Measurements from ENCODE around the gene NHEJ1. TPM values are rescaled to one million over a fixed set of nuclear protein-coding genes. Genes with fewer than 3 reads are reported as not detected.

NHEJ1 gene
- total RNA-seq, 4 donors from 2014 or later, result 13.8 to 23.2 (median 17.5) TPM

DNA sequence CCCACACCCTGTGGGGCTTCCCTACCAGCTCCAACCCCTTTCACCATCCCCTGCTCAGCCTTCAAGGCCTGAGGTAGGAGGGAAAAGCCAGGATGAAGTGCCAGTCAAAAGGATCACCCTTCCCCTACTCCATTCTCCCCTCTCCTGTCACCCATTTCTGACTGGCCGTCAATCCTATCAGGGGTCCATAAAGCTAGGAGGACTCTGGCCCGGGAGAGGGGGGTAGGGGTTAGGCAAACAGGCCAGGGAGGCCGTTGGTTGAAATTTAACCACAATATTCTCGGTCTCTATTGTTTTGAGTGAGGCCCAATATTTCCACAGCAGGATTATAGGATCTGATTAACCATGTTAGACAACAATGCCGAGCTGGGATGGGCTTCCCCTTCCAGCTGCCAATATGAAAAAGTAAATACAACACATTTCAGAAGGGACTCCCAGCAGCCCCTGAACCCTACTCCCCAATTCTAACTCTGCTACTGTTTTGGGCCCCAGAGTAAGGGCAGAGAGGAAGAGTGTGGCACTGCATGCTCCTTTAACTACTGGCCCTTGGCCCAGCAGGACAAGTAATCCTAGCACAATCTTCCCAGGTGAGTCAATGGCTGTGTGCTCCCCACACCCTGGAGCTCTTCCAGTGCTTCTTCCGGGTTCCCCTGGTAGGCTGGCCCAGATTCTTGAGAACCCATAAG, 89.3 kb downstream of the NHEJ1 start:
- no peak for ATAC-seq (ENCODE audit: low FRiP score)
- DNase-seq (ENCODE audit: low spot score), result no peak
- TF ChIP-seq, protein P1, sequence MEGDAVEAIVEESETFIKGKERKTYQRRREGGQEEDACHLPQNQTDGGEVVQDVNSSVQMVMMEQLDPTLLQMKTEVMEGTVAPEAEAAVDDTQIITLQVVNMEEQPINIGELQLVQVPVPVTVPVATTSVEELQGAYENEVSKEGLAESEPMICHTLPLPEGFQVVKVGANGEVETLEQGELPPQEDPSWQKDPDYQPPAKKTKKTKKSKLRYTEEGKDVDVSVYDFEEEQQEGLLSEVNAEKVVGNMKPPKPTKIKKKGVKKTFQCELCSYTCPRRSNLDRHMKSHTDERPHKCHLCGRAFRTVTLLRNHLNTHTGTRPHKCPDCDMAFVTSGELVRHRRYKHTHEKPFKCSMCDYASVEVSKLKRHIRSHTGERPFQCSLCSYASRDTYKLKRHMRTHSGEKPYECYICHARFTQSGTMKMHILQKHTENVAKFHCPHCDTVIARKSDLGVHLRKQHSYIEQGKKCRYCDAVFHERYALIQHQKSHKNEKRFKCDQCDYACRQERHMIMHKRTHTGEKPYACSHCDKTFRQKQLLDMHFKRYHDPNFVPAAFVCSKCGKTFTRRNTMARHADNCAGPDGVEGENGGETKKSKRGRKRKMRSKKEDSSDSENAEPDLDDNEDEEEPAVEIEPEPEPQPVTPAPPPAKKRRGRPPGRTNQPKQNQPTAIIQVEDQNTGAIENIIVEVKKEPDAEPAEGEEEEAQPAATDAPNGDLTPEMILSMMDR (IDR thresholded peaks at IDR 0.05), result no peak

DNA sequence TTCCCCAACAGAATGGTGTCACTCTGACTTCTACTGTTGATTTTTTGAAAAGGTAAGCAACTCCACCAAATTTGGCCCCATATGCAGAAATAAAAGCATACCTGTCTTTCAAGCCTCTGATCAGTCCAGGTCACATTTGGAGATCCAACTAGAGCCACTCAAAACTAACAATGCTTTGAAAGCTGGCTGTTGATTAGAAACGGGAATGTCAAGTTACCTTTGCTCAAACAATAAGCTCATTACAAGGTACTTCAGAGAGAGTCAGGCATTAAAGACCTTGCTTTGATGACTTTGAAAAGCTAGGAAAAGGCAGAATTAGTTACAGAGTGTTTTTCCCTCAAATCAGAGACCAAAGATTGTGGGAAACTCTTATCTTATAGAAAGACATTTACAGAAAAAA, 95.1 kb downstream of the NHEJ1 start:
- TF ChIP-seq, protein P1 (IDR thresholded peaks at IDR 0.05), result no peak
- ATAC-seq (ENCODE audit: low FRiP score) (no peak), DNase-seq (ENCODE audit: low spot score) (no peak)

DNA sequence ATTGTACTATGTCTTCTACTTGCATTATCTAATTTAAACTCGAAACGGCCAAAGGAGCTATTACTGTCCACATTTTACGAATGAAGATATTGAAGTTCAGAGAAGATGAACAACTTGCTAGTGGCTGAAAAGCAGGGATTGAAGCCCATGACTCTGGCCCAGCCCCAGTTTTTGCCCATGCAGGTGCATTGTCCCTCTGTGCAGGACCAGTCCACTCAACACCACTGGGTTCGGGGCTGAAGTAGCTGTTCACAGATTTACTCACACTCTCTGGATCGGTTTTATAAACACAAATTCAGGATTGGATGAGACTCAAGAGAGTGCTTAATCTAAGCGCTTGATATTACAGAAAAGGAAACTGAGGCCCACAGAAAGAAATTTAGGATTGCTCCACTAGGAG, 98.5 kb downstream of the NHEJ1 start:
- TF ChIP-seq, protein P1 (IDR thresholded peaks at IDR 0.05), result no peak
- ATAC-seq (ENCODE audit: low FRiP score) (no peak), DNase-seq (ENCODE audit: low spot score) (no peak)

DNA sequence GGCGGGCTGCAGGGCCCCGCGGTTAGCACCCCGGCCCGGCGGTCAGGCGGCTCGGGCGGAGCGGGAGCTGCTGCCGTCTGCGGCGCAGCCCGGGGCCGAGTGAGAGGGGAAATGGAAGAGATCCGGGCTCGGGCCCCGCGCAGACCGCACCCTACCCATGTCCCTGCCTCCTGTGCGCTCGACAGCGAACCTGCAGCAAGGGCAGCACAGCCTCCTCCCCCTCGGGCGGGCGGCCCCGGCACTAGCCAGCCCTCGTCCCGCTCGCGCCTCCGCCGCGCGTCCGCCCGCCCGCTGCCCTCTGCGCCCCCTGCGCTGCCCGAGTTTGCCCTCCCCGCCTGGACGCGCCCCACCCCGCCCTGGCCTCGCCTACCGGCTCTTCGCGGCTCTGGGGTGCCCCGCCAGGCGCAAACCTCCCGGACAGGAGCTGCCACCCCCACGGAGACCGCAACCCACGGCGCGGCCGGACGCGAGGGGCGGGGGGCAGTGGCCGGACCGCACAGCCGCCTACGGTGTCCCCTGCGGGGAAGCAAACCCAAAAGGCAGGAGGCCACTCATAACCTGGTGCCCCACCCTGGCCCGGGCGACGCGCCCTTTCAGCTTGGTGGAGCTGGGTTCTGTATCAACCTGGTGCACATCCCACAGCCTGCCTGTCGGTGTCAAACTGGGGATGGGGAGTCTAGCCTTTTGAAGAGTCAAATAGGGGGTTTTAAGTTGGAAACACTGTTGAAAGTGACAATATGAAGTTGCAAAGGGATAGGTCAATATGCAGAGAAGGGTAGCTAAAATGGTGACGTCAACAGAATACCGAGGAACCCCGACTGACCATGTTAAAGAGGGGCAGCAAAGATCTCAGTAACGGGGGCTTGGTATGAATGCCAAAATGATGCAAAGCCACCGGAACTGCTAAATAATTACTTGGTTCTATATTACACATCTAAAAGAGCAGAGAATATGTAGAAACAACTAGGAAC, 99.5 kb downstream of the NHEJ1 start, which contains the start of gene IHH:
Gene IHH (minus strand): TSS at position 101 of the 971 bp plus-strand sequence. CDS start 454 bp downstream, outside the sequence.
- TF ChIP-seq, protein P1 (IDR thresholded peaks at IDR 0.05), result no peak
- DNase-seq (ENCODE audit: low spot score), result no peak
- no peak for ATAC-seq (ENCODE audit: low FRiP score)

DNA sequence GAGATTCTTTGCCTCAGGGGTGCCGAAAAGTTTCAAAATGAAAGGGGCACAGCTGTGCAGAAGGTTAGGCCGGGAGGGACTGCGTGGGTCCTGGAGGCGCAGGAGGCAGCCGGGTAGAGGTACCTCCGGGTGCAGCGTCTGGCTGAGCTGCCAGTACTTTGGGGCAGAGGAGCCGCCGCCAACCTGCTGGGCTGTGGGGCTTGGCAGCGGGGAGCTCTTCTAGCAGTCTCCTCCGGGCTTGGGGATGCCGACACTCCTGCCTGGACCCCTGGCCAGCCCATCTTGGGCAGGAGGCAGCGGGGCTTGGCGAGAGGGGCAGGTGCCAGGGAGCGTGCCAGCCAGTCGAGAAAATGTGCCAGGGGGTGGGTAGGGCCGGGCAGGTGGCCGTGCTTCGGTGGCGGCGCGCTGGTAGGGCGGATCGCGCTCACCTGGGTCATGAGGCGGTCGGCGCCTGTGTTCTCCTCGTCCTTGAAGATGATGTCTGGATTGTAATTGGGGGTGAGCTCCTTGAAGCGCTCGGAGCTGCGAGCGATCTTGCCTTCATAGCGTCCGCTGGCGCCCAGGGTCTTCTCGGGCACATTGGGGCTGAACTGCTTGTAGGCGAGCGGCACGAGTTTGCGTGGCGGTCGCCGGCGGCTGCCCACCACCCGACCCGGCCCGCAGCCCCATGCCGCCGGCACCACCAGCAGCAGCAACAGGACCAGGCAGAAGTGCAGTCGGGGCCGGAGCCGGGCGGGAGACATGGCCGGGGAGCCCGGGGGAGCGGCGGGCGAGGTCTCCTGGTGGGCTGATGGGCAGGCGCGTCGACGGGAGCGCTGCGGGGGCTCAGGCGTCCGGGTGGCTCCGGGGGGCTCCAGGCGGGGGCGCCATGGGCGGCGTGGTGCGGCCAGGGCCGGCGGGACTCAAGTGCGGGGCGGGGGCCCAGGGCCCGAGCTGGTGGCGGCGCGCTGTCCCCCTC, 100.6 kb downstream of the NHEJ1 start:
- TF ChIP-seq, protein P1 (IDR thresholded peaks at IDR 0.05), result no peak
- DNase-seq (ENCODE audit: low spot score) (no peak), ATAC-seq (ENCODE audit: low FRiP score) (no peak)

DNA sequence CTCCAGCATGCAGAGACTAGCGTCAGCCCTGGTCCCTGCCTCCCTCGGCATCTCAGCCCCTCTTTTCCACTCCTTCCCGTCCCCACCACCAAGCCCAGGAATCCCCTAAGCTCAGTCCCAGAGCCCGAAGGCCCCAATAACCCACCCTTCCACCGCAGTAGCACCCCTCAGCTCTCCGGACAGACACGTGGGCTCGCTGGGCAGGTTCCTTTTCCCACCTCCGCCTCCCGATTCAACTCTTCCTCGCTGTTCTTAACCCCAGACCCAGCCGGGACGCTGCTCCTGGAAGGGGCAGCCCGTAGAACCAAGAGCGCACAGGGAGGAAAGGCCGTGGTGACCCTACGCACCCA, 101.3 kb downstream of the NHEJ1 start:
- TF ChIP-seq, protein P1 (IDR thresholded peaks at IDR 0.05), result no peak
- DNase-seq (ENCODE audit: low spot score) (no peak), ATAC-seq (ENCODE audit: low FRiP score) (no peak)
